DOHH2 (cell line): Measurements from ENCODE around the gene PARP1.

Experiments used
- H3F3A ChIP-seq: fragments of 200-600 bp; sonication (generic), shearing (Covaris generic); 2 replicates; pipeline ENCODE4 v1.6.0; 2016; ENCODE audit warnings: antibody characterized with exemption, mild to moderate bottlenecking; ENCODE audit not compliant: control insufficient read depth, insufficient read depth
- H3K27ac ChIP-seq: fragments of 200-600 bp; sonication (generic); 2 replicates; pipeline ENCODE4 v1.5.1; 2014; ENCODE audit warnings: low read depth, mild to moderate bottlenecking, low read length, moderate library complexity
- H3K27me3 ChIP-seq: fragments of 200-600 bp; sonication (generic); 2 replicates; pipeline ENCODE4 v1.6.1; 2014; ENCODE audit warnings: mild to moderate bottlenecking, low read length, mixed read lengths; ENCODE audit not compliant: control insufficient read depth
- H3K36me3 ChIP-seq: fragments of 200-600 bp; sonication (generic); 2 replicates; pipeline ENCODE4 v1.6.1; 2014; ENCODE audit warnings: mild to moderate bottlenecking, low read length, moderate library complexity, mixed read lengths; ENCODE audit not compliant: control insufficient read depth
- H3K4me1 ChIP-seq: fragments of 200-600 bp; sonication (generic); 2 replicates; pipeline ENCODE4 v1.6.1; 2014; ENCODE audit warnings: mild to moderate bottlenecking, low read length, mixed read lengths; ENCODE audit not compliant: control insufficient read depth
- H3K4me2 ChIP-seq: fragments of 200-600 bp; sonication (generic); 2 replicates; pipeline ENCODE4 v1.6.0; 2014; ENCODE audit warnings: mild to moderate bottlenecking, low read length, moderate library complexity
- H3K4me3 ChIP-seq: fragments of 200-600 bp; sonication (generic); 2 replicates; pipeline ENCODE4 v1.5.1; 2014; ENCODE audit warnings: mild to moderate bottlenecking, low read length, mixed read lengths
- H3K79me2 ChIP-seq: fragments of 200-600 bp; sonication (generic); 2 replicates; pipeline ENCODE4 v1.6.1; 2014; ENCODE audit warnings: mild to moderate bottlenecking, low read length, mixed read lengths; ENCODE audit not compliant: control insufficient read depth
- H3K9me2 ChIP-seq: fragments of 200-600 bp; sonication (generic); replicated peaks from 2 replicates; pipeline ENCODE4 v1.6.1; 2014; ENCODE audit warnings: mild to moderate bottlenecking, low read length, mixed read lengths; ENCODE audit not compliant: control insufficient read depth
- H3K9me3 ChIP-seq: fragments of 200-600 bp; sonication (generic); 2 replicates; pipeline ENCODE4 v1.6.1; 2014; ENCODE audit warnings: antibody characterized with exemption, low read length, mixed read lengths; ENCODE audit not compliant: control insufficient read depth, insufficient read depth
- H4K20me1 ChIP-seq: fragments of 200-600 bp; sonication (generic); 2 replicates; pipeline ENCODE4 v1.6.0; 2014; ENCODE audit warnings: low read depth, mild to moderate bottlenecking, antibody characterized with exemption, low read length, moderate library complexity; ENCODE audit not compliant: control insufficient read depth, insufficient read depth
- EZH2phosphoT487 ChIP-seq: fragments of 200-600 bp; sonication (generic); IDR thresholded peaks from 2 replicates; pipeline ENCODE4 v1.6.1; 2017; ENCODE audit warnings: borderline replicate concordance, mild to moderate bottlenecking, antibody characterized with exemption, low read length, moderate library complexity, mixed read lengths
- TF ChIP-seq, protein P1 (sequence below): fragments of 200-600 bp; sonication (generic); IDR thresholded peaks from one replicate; pipeline ENCODE4 v1.5.1; 2014; ENCODE audit warnings: antibody characterized with exemption, mild to moderate bottlenecking, low read depth, low read length; ENCODE audit not compliant: poor library complexity, severe bottlenecking

The PARP1 gene

GRCh38 chr1:226355016-226355415, 52.9 kb downstream of the PARP1 start:
- peak overlapping the region; percentile 98 for H3K27ac ChIP-seq
- H3K9me2 ChIP-seq, result no peaks in the 10 kb centered on the region
- no peaks in the 10 kb centered on the region for H3K79me2 ChIP-seq
- peaks cover 67% of the 10 kb centered on the region for H3K36me3 ChIP-seq
- TF ChIP-seq, protein P1, sequence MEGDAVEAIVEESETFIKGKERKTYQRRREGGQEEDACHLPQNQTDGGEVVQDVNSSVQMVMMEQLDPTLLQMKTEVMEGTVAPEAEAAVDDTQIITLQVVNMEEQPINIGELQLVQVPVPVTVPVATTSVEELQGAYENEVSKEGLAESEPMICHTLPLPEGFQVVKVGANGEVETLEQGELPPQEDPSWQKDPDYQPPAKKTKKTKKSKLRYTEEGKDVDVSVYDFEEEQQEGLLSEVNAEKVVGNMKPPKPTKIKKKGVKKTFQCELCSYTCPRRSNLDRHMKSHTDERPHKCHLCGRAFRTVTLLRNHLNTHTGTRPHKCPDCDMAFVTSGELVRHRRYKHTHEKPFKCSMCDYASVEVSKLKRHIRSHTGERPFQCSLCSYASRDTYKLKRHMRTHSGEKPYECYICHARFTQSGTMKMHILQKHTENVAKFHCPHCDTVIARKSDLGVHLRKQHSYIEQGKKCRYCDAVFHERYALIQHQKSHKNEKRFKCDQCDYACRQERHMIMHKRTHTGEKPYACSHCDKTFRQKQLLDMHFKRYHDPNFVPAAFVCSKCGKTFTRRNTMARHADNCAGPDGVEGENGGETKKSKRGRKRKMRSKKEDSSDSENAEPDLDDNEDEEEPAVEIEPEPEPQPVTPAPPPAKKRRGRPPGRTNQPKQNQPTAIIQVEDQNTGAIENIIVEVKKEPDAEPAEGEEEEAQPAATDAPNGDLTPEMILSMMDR, result no peak
- no peak for TF ChIP-seq EZH2phosphoT487
- H3K27me3 ChIP-seq, result no peaks in the 10 kb centered on the region
- peak overlapping the region; percentile 81 for H3K4me2 ChIP-seq
- peaks cover 44% of the 10 kb centered on the region for H3F3A ChIP-seq
- H3K9me3 ChIP-seq, result no peaks in the 10 kb centered on the region
- H3K4me3 ChIP-seq, result peak overlapping the region; percentile 58
- no peaks in the 10 kb centered on the region for H4K20me1 ChIP-seq
- peaks cover 92% of the 10 kb centered on the region for H3K4me1 ChIP-seq

- H3K9me3 ChIP-seq, result no peaks in the 10 kb centered on the region
- peak overlapping the region; percentile 60 for H3K4me3 ChIP-seq
- peaks cover 56% of the 10 kb centered on the region for H3K36me3 ChIP-seq
- no peaks in the 10 kb centered on the region for H3K27me3 ChIP-seq
- TF ChIP-seq EZH2phosphoT487, result no peak
- TF ChIP-seq, protein P1, result no peak
- H3K79me2 ChIP-seq, result no peaks in the 10 kb centered on the region
- peaks cover 100% of the 10 kb centered on the region for H3K4me1 ChIP-seq
- H4K20me1 ChIP-seq, result no peaks in the 10 kb centered on the region
- peaks cover 45% of the 10 kb centered on the region for H3F3A ChIP-seq
- peak overlapping the region; percentile 81 for H3K4me2 ChIP-seq
- H3K27ac ChIP-seq, result peak overlapping the region; percentile 98
- no peaks in the 10 kb centered on the region for H3K9me2 ChIP-seq
These were observed 54.0 kb downstream of the PARP1 start for GRCh38 chr1:226353698-226354525.

GRCh38 chr1:226351709-226352108, 56.2 kb downstream of the PARP1 start:
- H3K4me1 ChIP-seq, result peaks cover 90% of the 10 kb centered on the region
- no peaks in the 10 kb centered on the region for H4K20me1 ChIP-seq
- TF ChIP-seq, protein P1, result no peak
- no peak for TF ChIP-seq EZH2phosphoT487
- H3K4me2 ChIP-seq, result peak overlapping the region; percentile 42
- no peaks in the 10 kb centered on the region for H3K9me3 ChIP-seq
- peaks cover 34% of the 10 kb centered on the region for H3K36me3 ChIP-seq
- peaks cover 51% of the 10 kb centered on the region for H3F3A ChIP-seq
- H3K27ac ChIP-seq, result peak overlapping the region; percentile 98
- H3K4me3 ChIP-seq, result peak overlapping the region; percentile 3; the same call in 1 of the 2 replicates
- no peaks in the 10 kb centered on the region for H3K27me3 ChIP-seq
- H3K9me2 ChIP-seq, result no peaks in the 10 kb centered on the region
- H3K79me2 ChIP-seq, result no peaks in the 10 kb centered on the region
